Stimulated activated CD8-positive, alpha-beta memory T cell treated with anti-CD3 and anti-CD28 coated beads, Interleukin-4, amount 100 ng/mL, for 48 hours (primary cell): ENCODE measurements around the gene IL2RG.

ENCODE experiments used
- DNase-seq: peaks from one replicate; pipeline ENCODE4 v3.0.0-alpha.2; 2020

IL2RG gene

GRCh38 chrX:71111141-71111843, at the start of gene IL2RG:
Gene IL2RG, minus strand, starts transcription at chrX:71111577. Its CDS starts 38 bp downstream, at chrX:71111539.
- DNase-seq, result peak; percentile 75

- no peak for DNase-seq
Measured at GRCh38 chrX:71160475-71160874, 49.1 kb upstream of the IL2RG start.

GRCh38 chrX:71159335-71159734, 48.0 kb upstream of the IL2RG start:
- DNase-seq, result no peak

- no peak for DNase-seq
Measured at GRCh38 chrX:71158603-71159002, 47.2 kb upstream of the IL2RG start.

- DNase-seq, result no peak
Measured at GRCh38 chrX:71154641-71155040, 43.3 kb upstream of the IL2RG start.

GRCh38 chrX:71154196-71154595, 42.8 kb upstream of the IL2RG start:
- no peak for DNase-seq

GRCh38 chrX:71151366-71151765, 40.0 kb upstream of the IL2RG start:
- DNase-seq, result no peak

GRCh38 chrX:71148278-71148663, 36.9 kb upstream of the IL2RG start:
- no peak for DNase-seq

- no peak for DNase-seq
Measured at GRCh38 chrX:71147496-71148277, 36.3 kb upstream of the IL2RG start.

GRCh38 chrX:71144651-71145050, 33.3 kb upstream of the IL2RG start, which contains the start of gene NLGN3:
Gene NLGN3, plus strand, starts transcription at chrX:71144841. Its CDS starts 2,909 bp downstream, at chrX:71147750.
- DNase-seq, result no peak

GRCh38 chrX:71143508-71143907, 32.1 kb upstream of the IL2RG start:
- no peak for DNase-seq

GRCh38 chrX:71140440-71140839, 29.1 kb upstream of the IL2RG start:
- DNase-seq, result no peak

- DNase-seq, result no peak
Measured at GRCh38 chrX:71131510-71131909, 20.1 kb upstream of the IL2RG start.

- peak; percentile 82 for DNase-seq
Measured at GRCh38 chrX:71128915-71129765, 17.8 kb upstream of the IL2RG start.

GRCh38 chrX:71128166-71128833, 16.9 kb upstream of the IL2RG start:
- no peak for DNase-seq

- DNase-seq, result no peak
Measured at GRCh38 chrX:71118985-71119535, 7.7 kb upstream of the IL2RG start.

- DNase-seq, result peak; percentile 90
Measured at GRCh38 chrX:71118032-71118984, 6.9 kb upstream of the IL2RG start, which contains the start of gene MED12. Gene MED12, plus strand, starts transcription at chrX:71118596. Its CDS starts 159 bp downstream, at chrX:71118755.

- no peak for DNase-seq
Measured at GRCh38 chrX:71117358-71117757, 6.0 kb upstream of the IL2RG start.

- DNase-seq, result no peak
Measured at GRCh38 chrX:71111921-71112431, 599 bp upstream of the IL2RG start.

- no peak for DNase-seq
Measured at GRCh38 chrX:71109051-71109450, 2.3 kb downstream of the IL2RG start.
